Fibroblast of skin of left quadriceps (primary cell): ENCODE data around the gene ABHD15.

ENCODE experiments used
- DNase-seq, 2 experiments: peaks; one replicate each; pipeline ENCODE4 v3.0.0-alpha.2; 2013; ENCODE audit warnings: low read depth in 2 of 2

ABHD15 gene

DNA sequence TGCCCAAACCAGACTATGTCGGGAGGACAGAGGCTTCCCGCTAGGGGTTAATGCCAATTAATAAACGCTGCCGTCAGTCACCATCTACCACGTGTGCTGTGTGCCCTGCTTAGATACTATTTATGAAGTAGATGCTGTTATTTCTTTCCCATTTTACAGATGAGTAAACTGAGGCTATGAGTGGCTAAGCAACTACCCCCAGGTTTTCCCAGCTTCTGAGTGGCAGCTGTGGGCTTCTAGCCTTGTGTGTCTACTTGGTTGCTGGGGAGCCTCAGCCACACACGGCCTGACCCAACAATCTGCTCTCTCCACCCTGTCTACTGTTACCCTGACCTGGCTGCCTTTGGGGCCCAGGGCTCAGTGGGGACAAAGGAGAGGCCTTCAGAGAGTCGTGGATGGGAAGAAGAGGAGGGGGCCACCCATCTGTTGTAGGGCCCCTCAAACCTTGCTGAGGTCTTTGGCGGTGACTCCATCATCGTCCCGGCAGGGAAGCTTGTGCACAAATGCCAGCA lies 15.5 kb upstream of the ABHD15 start:
- DNase-seq, result no peak

DNA sequence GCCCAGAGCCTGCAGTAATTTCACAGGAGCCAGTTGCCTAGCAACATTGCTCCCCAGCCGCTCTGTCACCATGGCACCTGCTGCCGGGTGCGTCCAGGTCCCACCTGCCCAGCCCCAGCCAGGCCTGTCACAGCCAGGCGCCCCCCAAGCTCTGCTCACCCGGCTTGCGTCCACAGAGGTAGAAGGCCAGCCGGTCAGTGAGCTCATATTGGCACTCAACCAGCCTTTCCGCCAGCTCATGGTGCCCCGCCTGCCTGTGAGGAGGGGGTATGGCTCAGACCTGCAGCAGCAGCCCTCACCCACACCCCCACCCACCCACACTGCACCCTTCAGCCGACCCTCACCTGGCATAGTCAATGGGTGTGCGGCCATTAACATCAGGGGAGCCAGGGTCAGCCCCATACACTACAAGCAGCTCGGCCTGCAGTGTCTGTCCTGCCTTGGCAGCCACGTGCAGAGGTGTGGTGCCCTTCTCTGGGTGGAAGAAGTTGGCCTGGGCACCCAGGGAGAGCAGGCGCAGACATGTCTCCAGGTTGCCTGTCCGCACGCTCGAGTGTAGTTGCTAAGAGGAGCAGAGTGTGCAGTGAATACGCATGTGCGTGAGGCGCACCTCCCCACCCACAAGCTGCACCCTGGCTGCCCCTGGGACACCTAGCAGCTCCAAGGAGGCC lies 14.9 kb upstream of the ABHD15 start:
- DNase-seq, result no peak

DNA sequence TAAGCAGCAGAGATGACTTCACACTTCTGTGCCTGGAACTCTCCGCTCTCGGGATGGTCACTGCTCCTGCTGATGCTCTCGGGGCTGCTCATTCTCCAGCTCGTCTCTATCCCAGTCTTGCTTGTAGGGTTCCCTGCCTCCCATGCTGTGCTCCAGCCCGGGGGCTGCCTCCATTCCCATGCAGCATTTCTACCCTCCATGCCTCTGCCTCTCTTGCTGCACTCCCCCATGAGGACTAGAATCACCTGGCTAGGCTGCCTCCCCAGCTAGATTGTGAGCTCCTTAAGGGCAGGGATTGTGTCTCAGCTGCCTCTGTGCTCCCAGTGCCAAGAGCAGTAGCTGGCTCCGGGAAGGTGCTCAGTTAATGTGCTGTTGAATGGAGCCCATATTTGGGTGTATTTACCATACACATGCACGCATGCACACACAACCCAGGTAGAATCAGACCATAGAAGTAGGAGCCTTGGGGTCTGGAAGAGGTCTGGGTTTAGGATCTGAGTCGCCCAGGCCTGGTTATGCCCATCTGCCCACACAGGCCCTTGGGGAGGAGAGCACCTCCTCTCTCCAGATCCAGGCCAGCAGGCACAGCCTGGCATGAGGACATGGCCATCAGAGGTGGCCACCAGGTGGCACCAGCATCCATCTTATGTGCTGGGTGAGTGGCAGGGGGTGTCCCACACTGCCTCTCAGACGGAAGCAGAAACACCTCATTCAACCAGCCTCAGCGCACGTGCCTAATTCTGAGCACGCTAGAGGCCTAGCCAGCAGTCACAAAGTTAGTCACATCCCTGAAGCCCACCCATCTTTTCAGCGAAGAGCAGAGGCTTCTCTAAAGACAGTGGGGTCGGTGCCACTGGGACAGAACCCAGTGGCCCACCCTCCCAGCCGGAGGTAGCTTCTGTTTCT lies 13.3 kb upstream of the ABHD15 start:
- peak in 1 of 2 experiments; percentile 51 for DNase-seq

DNA sequence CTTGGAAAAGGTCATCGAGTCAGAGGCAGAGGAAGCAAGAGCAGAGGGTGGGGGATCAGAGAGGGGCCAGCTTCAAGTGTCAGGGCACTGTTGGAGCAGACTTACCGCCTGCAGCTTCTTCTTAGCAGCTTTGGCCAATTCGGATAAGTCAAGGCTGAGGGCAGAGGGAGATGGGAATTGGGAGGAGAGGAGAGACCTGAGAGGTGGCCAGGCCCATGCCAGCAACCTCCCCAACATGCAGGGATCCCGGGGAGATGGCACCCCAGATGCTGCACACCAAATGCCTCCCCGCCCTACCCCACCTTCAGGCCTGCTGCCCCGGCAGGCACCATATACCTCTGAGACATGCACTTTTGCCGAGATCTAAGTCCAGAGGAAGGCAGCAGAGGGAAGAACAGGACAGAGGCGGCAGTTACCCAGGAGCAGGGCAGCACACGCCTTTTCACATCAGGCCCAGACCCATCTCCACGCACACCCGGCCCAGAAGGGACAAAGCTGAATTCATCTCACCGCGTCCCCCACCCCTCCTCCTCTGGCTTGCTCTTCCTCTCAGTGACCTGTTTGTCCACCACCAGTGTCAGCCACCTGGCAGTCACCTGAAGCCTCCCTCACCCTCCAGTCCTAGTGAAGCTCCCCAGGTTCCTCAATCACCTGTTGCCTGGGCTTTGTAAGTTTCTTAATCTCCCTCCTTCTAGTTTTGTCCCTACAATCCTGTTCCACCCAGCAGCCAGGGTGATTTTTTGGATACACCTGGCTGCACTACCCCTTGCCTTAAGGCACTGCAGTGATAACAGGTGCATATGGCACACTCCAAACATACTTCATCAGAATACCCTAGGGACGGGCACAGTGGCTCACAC lies 12.0 kb upstream of the ABHD15 start:
- no peak for DNase-seq

DNA sequence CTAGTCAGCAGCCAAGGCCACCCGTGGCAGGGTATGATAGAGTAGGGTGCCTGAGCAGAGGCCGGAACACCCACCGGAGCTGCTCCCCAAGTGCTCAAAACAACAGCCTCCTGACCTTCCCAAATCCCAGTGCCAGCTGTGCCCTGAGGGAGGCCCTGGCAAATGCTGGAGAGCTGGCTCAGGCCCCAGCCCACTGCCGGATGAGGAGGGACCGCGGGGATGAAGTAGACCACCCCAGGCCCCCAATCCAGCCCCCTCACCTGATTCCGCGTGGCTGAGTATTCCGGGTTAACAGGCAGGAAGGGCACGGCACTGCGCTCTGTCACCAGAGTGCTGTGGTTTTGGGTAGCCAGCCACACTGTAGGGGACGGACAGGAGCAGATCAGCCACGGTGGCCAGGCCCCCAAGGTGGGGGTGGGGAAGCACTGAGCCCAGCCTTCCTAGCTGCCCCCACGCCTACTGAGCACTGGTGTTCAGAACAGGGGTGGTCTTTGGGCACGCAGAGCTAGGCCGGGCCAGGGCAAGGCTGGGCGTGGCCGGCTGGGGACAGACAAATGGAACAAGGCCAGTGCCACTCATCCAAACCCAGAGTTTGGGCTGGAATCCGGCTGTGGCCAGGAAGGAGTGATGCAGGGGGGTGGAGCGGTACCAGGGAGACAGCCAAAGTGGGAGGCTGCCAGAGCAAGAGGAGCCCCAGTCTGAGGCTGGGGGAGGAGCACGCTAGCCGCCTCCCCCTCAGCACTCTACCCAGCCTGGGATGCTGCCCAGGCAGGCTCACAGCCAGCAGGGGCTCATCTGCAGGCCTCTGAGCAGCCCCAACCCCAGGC lies 10.8 kb upstream of the ABHD15 start:
- no peak for DNase-seq

DNA sequence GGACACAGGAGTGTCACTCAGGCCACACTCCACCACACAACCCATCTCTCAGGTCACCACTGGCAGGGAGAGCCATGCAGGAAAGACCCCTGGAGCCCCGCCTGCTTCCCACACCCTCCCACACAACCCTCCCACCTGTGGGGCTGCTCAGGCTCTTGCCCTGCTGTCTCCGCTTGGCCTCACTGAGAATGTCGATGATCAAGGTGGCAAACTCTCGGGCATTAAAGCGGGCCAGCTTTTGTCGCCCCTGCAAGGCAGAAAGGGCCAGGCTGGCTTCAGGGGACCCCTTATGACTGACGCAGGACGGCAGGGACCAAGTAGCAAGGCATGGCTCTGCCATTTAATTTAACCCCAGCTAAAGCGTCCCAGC lies 10.1 kb upstream of the ABHD15 start:
- no peak for DNase-seq

DNA sequence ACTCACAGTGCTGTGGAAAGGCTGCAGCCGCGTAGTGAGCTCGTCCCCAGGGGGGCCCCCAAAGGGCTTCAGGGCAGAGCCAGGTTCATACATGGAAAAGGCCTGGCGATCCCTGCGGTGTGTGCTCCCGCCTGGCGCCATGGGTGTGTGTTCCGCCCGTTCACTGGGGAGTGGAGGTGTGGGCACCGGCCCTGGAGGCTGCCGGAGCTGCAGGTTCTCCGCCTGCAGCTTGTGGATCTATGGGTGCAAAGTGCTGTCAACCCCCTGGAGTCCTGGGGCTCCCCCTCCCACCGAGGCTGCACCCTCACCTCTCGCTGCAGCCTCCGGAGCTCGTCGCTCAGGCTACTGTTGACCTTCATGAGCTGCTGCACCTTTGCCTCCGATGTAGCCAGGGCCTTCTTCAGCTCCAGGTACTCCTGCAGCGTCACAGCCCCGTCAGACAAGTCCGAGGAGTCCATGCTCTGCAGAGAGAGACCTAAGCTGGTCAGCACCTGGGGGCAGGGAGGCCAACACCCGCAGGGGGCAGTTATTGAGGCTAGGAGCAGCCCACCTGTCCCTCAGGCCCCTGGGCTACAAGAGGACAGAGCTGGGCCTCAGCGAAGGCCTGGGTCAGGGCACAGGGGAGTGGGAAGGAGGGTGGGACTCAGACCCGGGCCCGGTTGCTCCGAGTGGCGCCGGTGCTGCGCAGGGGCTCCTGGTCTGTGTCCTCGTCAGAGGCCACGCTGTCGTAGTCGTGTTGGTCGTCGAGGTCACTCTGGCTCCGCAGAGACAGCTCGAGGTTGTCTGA lies 9.6 kb upstream of the ABHD15 start:
- DNase-seq, result no peak

DNA sequence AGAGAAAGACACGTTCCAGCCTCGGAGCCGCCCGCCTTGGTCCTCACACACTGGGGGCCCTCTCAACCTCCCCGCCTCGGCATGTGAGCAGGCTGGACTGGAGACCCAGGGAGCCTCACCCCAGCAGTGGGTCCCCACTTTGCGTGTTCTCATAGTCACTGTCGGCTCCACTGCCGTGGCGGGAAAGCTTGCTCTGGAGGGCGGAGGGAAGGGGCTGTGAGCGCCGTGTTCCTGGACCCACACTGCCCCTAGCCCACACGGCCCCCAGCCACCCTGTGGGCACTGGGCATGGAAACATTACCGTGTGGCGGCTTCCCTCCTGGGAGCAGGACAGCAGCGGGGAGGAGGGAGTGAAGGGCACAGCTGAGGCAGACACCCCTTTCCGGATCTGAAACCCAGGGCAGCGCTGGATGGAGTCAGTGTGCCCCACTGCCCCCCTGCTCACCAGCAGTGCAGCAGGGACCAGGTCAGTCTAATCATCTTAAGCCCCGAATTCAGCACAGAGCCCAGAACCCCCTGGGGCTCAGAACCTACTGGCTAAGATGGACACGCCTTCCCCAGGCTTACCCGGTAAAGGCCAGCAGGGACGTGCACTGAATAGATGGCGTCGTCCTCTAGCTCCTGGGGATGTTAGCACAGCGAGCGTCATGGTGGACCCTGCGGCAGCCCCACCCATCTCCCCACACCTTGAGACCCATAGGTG lies 8.8 kb upstream of the ABHD15 start:
- DNase-seq, result no peak

DNA sequence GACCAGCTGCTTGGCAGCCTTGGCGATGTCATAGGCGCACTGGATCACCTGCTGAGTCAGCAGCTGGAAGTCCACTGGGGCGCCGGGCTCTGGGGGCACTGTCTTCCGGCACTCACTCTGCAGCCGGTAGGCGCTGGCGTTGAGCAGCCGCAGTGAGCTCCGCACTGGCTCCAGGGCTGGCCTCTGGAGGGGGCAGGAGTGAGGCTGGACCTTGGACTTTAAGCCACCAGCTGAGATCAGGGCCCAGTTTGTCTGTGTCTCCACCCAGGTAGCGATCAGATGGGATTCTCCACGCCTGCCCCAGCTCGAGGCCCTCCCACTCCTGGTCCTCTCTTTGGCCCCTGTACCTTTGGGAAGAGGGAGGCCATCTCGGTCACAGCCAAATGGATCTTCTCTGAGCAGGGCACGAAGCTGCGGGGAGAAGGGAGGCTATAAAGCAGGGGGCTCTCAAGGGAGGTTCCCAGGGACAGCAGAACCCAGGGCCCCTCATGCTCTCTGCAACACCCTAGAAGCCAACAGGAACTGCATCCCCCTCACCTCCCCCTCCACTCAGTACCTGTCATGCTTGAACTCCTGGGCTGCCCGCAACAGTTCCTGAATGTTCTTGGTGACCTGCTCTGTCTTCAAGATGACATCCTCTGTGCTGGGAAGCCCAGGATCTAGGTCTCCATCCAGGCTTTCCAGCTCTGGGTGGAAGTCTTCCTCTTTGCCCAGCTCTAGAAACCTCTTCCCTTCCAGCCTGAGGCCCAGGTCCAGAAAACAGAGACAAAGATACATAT lies 8.1 kb upstream of the ABHD15 start:
- DNase-seq, result no peak

DNA sequence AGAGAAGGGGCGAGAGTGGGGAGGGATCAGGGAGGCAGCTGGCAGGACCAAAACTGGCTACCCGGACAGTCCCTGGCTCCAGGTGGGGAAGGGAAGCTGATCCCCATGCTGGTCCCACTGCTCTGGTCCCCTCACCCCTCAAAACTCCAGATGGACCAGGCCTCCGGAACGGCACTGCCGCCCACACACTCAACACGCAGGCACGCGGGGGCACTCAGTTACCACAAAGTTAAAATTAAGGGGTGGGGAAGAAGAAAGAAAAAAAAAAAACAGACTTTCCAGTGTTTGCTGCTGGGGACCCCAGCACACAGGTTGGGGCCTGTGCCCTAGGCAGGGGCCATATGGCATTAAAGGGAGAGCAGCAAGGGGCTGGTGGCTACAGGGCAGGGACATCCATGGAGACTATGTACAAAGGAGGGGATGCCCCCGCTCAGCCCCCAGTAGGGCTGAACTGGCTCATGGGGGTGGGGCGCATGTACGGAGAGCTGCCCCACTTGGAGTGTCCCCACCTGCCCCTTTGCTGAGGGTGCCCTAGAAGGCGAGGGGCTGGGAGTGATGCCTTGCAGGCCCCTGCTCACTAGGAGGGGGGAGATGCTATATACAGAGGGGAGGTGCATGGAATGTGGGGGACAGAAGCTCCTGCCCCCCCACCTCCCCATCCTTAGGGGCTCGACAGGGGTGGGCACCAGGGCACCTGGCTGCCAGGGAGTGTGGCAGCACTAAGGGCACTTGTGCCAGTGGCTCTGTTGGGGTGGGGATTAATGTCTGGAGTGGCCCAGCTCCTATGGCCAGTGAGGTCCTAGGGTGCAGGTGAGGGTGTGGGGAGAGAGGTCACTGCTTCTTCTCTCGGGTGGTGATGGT lies 7.3 kb upstream of the ABHD15 start:
- DNase-seq, result no peak

DNA sequence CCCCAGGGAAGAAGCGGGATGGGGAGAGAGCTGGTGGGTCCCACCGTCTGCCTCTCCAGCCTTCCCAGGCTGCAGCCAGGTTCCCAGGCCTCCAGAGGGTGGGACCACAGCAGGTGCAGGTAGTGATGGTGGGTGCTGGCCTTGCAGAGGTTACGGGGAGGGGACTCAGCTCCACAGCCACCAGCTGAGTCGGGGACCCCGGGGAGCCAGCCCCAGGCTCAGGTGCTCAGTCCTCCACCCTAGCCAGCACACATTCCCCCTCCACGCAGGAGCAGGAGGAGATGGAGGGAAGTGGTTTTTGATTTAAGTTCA lies 6.7 kb upstream of the ABHD15 start:
- no peak for DNase-seq

DNA sequence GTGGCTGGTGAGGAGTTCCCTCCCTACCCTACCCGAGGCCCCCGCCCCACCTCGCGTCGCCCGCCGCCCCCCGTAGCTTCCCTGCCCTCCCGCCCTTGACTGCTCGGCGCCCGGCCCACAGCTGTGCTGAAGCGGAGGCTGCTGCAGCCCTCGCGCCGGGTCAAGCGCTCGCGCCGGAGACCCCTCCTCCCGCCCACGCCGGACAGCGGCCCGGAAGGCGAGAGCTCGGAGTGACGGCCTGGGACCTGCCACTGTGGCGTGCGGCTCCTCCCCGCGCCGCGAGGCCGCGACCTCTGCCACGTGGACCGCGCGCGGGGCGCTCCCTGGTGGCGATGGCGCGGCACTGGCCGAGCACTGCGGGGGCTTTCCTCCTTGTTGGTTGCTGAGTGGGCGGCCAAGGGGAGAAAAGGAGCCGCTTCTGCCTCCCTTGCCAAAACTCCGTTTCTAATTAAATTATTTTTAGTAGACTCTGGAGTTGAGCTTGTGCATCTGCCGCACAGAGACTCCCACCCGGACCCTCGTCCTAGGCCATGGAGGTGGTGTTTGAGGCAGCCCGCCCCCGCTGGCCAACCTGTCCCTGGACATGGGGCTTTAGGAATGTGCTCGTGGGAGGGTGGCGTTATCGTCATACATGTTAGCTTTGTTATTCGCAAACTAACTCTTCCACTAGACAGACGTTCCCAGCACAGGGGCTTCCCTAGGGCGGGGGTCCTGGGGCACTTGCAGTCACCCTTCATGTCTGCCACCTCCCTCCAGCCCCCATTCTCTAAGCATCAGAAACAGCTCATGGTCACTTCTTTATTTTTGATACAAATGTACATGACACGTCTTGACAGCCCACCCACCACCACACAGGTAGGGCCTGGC lies 6.1 kb upstream of the ABHD15 start:
- DNase-seq, result no peak

DNA sequence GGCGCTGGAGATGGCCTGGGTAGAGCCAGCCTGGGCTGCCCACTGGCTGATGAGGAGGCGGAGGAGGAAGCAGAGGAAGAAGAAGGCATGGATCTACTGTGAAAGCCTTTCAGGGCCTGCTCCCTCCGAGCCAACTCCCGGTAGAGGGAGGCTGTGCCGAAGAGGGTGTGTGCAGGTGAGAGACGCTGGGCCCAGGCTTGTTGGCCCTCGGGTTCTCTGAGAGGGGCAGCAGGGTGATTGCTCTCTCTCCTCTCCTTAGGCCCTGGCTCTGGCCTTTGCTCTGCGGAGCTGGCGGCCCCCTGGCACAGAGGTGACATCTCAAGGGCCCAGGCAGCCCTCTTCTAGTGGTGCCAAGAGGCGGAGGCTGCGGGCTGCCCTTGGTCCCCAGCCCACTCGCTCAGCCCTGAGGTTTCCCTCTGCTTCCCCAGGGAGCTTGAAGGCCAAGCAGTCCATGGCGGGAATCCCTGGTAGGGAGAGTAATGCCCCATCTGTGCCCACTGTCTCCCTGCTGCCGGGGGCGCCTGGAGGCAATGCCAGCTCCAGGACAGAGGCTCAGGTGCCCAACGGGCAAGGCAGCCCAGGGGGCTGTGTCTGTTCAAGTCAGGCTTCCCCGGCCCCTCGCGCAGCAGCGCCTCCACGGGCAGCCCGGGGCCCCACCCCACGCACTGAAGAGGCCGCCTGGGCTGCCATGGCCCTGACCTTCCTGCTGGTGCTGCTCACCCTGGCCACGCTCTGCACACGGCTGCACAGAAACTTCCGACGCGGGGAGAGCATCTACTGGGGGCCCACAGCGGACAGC lies 5.2 kb upstream of the ABHD15 start:
- no peak for DNase-seq

DNA sequence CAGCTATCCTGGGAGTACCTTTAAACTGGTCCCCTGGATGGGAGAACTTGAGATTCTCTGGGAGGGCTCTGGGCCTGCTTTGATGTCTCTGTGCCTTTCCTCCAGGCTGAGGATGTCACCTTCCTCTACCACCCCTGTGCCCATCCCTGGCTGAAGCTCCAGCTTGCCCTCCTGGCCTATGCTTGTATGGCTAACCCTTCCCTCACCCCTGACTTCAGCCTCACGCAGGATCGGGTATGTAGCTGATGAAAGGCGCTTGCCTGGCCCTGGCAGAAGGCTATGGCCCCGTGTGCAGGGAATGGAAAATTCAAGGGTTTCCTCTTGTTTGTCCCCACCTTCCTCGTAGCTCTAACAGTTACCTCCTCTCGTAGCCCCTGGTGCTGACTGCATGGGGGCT lies 4.6 kb upstream of the ABHD15 start:
- no peak for DNase-seq

DNA sequence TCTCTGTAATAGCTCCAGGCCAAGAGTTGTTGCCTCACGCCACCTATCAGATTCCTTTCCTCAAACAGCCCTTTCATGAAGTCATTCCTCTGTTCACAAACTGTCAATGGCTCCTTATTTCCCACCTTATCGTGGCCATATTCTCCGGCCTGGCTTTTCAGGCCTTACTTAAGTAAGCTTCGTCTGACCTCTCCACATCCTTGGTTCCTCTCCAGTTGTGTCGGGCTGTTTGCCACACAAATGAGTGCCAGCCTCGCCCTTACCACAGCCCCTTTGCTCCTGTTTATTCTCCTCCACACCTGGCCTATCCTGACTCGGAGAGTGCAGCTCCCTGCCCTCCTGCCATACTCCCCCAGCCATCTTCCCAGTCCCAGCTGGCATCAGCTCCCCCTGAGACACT lies 3.7 kb upstream of the ABHD15 start:
- DNase-seq, result no peak

DNA sequence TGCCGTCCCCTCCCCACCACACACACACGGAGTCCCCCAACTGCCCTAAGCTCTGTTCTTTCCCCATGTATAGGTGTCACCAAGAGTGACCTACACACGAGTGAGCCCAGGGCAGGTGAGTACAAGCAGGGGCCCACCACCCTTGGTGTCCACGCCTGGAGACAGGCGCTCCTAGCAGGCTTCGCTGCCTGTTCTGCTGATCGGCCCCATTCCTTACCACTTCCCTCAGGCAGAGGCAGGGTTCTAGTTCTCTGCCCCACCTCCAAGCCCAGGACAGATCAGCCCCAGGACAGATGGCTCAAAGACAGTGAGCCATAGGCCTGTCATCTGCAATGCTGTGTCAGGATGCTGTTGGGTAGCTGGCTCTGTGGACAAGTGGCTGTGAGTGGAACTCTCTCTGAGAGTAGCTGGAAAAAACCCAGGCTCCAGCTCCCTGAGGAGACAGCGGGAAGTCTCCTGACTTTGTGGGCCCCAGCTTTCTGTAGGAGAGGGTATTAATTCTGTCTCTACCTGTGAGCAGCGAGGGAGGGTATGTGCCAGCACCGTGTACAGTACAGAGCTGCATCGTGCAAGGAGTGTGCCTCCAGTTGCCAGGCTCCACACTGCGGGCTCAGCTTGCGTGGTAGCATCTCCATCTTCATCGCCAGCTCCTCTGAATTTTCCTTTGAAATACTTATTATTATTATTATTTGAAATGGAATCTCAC lies 2.6 kb upstream of the ABHD15 start:
- no peak for DNase-seq
